GM03348 (cell line): ENCODE measurements around the gene SSRP1.

Experiments used
- DNase-seq: peaks from one replicate; pipeline ENCODE4 v3.0.0; 2012; ENCODE audit warnings: low spot score

Gene SSRP1

GRCh38 chr11:57314221-57314973 is 21.3 kb downstream of the SSRP1 start:
- DNase-seq = no peak

- no peak for DNase-seq
Measured at GRCh38 chr11:57313788-57314135, 21.9 kb downstream of the SSRP1 start.

- DNase-seq = no peak
Measured at GRCh38 chr11:57313071-57313787, 22.5 kb downstream of the SSRP1 start.

GRCh38 chr11:57312511-57313021 is 23.1 kb downstream of the SSRP1 start:
- no peak for DNase-seq

GRCh38 chr11:57311109-57311936 is 24.4 kb downstream of the SSRP1 start:
- DNase-seq = peak; percentile 97

- peak; percentile 32 for DNase-seq
Measured at GRCh38 chr11:57310630-57311086, 25.0 kb downstream of the SSRP1 start.

GRCh38 chr11:57310091-57310490 is 25.6 kb downstream of the SSRP1 start:
- DNase-seq = no peak

- no peak for DNase-seq
Measured at GRCh38 chr11:57309106-57310059, 26.3 kb downstream of the SSRP1 start.

GRCh38 chr11:57308426-57309060 is 27.1 kb downstream of the SSRP1 start:
- no peak for DNase-seq

- no peak for DNase-seq
Measured at GRCh38 chr11:57307666-57308270, 27.9 kb downstream of the SSRP1 start.

GRCh38 chr11:57306940-57307565 is 28.6 kb downstream of the SSRP1 start:
- DNase-seq = no peak

- DNase-seq = no peak
Measured at GRCh38 chr11:57306161-57306876, 29.4 kb downstream of the SSRP1 start.

GRCh38 chr11:57305523-57305922 is 30.2 kb downstream of the SSRP1 start:
- no peak for DNase-seq

GRCh38 chr11:57303990-57304579 is 31.6 kb downstream of the SSRP1 start:
- DNase-seq = peak; percentile 53

- no peak for DNase-seq
Measured at GRCh38 chr11:57303280-57303989, 32.3 kb downstream of the SSRP1 start.

GRCh38 chr11:57302489-57302888 is 33.2 kb downstream of the SSRP1 start:
- no peak for DNase-seq

- DNase-seq = no peak
Measured at GRCh38 chr11:57301711-57302423, 33.8 kb downstream of the SSRP1 start.
